ENCODE data around the gene ERCC6L2.

The ERCC6L2 gene

GRCh38 chr9:95939472-95939871, 64.0 kb downstream of the ERCC6L2 start:
- H3K27ac ChIP-seq, result no peak overlapping the region
- TF ChIP-seq CTCF (conservative IDR thresholded peaks at IDR 0.05), result no peak

GRCh38 chr9:95940265-95940664, 64.8 kb downstream of the ERCC6L2 start:
- no peak for TF ChIP-seq CTCF (conservative IDR thresholded peaks at IDR 0.05)

GRCh38 chr9:95942016-95942415, 66.5 kb downstream of the ERCC6L2 start:
- no peak overlapping the region for H3K27ac ChIP-seq
- no peak for TF ChIP-seq CTCF (conservative IDR thresholded peaks at IDR 0.05)

More at GRCh38 chr9:95940265-95940664, 64.8 kb downstream of the ERCC6L2 start:
- H3K27ac ChIP-seq, result no peak overlapping the region

- H3K27ac ChIP-seq, result no peak overlapping the region
- no peak for TF ChIP-seq CTCF (conservative IDR thresholded peaks at IDR 0.05)
Observed at GRCh38 chr9:95947118-95947517, 71.6 kb downstream of the ERCC6L2 start.

GRCh38 chr9:95952471-95952870, 77.0 kb downstream of the ERCC6L2 start:
- no peak overlapping the region for H3K27ac ChIP-seq
- TF ChIP-seq CTCF (conservative IDR thresholded peaks at IDR 0.05), result no peak

- no peak for TF ChIP-seq CTCF (conservative IDR thresholded peaks at IDR 0.05)
- H3K27ac ChIP-seq, result no peak overlapping the region
Observed at GRCh38 chr9:95953986-95954385, 78.5 kb downstream of the ERCC6L2 start.

GRCh38 chr9:95954940-95955339, 79.4 kb downstream of the ERCC6L2 start:
- no peak overlapping the region for H3K27ac ChIP-seq
- TF ChIP-seq CTCF (conservative IDR thresholded peaks at IDR 0.05), result no peak

- no peak for TF ChIP-seq CTCF (conservative IDR thresholded peaks at IDR 0.05)
- H3K27ac ChIP-seq, result no peak overlapping the region
Observed at GRCh38 chr9:95962936-95963335, 87.4 kb downstream of the ERCC6L2 start.
